Activated CD4-positive, alpha-beta T cell treated with anti-CD3 and anti-CD28 coated beads for 1 hour (primary cell): ENCODE data around the gene CD163.
"Not testable (repeated sequence)": the region's sequence is repeated elsewhere in the genome, so short reads cannot be mapped to it uniquely, and the experiment has no call there.

Experiments
- DNase-seq: peaks from one replicate; pipeline ENCODE4 v3.0.0-alpha.2; 2020

Gene CD163

DNA sequence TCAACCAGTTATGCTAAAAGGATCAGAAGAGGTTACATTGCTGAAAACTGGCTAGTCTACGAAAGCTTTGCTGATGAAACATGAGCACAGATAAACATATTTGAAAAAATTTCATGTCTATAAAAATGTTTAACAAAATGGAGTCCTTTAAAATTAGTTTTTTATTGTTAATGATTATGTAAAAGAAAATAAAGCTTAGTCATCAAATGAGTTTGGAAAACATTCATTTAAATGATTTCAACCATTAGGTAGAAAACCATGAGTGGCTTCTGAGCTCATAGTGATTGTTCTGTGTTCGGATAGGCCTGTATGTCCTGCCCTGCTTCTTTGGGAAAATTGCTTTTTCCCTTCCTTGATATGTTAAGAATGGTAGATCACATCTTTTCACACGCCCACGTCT, 59.0 kb downstream of the CD163 start:
- DNase-seq, result no peak

DNA sequence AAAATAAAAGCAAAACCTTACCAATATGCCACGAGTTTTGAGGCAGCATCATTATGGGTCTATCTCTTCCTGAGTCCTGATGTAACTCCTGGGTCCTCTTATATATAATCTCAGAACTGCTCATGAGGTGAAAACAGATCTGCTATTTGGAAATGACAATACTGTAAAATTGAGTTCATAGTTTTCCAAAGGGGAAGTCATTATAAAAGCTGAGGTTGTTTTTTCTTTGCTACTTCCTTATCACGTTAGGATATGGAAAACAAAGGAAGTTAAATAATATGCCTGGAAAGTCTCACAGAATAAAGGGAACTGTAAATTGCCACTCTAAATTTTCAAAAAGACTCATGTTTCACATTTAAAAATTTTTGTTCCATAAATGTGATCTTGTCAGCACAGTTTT, 59.5 kb downstream of the CD163 start, which contains the start of gene CD163L1:
TSS of gene CD163L1 (minus strand) at position 78 of the 400 bp plus-strand sequence. CDS start at position 52, 26 bp downstream.
- no peak for DNase-seq

DNA sequence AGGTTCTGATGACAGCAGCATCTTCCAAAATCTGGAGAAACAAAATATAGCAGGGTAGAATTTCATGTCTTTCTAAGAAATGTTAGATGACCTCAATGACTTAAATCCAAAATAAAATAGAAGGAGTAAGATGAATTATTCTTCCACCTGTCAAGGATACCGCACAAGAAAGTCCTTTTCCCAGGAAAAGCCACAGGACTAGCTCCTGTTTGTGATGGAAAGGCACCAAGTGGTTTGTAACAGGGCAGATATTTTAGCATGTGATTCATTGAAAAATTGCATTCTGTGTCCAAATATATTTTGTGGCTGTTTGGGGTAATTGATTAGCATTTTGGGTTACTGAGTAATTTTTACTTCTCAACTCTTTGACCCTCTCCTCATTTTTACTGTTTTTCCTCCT, 62.4 kb downstream of the CD163 start:
- no peak for DNase-seq

DNA sequence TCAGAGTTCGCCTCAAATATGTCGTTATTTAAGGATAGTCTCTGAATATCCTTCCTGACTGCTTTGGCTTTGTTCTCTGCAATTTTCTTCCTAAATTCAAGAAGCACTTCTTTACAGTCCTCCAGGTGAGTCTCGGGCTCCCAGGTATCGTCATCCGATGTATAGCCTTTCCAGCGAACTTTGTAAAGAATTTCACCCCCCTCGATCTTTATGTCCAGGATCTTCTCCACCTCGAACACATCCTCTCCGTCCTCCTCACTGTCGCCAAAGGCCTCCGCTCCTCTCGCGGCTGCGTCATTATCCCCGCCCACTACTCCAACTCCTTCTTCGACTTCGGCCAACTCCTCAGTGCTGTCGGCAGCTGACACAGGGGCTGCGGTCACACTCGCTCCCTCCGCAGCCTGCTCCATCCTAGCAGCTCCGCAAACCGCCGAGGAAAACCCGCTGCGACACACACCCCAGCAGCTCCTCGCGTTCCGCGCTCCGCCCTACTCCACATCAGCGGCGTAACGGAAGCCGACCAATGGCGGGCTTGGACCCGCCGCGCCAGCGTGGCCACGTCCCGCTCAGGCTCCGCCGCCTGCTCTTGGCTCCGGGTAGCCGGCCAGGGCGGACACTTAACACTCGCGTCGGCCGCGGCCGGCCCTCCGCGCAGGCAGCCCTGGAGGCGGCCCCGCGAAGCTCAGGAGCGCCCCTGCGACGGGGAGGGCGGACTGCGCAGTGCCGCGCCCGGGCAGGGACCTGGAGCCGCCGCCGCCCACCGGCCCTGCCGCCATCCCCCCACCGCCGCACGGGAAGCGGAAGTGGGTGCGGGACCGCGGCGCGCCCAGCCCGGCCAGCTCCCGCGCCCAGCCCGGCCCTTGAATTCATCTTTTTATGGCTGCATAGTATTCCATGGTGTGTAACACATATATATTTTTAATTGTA, 63.7 kb downstream of the CD163 start:
- no peak for DNase-seq

DNA sequence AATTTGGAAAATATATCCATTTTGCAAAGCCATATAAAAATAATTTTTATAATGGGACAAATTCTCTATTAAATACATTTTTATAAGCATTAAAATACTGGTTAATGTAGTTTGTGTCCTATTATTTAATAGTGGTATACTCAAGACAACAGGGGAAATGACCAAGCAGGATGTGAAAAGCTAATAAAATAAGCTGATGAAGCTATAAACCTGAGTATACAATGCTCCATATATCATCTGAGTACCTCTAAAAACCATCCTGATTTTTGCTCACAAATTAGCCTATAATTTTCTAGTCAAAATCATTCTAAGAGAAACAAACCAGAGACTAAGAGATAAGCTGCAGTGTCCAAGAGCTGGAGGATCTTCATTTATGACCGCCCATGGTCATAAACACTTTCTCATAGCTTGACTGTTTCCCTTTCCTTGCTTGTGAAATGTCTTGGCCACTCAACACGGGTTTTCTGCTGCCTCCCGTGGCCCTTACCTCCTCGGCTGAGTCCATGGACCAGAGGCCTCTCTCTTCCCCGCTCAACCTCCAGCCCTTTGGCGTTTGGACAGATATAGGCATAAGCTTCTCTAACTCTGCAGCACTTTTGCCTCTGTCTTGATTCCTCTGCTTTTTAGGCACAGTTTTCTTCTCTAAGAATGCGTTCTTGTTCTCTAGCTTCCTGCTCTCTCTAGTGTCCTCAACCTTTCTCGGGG, 65.1 kb downstream of the CD163 start:
- DNase-seq, result not testable (repeated sequence)

DNA sequence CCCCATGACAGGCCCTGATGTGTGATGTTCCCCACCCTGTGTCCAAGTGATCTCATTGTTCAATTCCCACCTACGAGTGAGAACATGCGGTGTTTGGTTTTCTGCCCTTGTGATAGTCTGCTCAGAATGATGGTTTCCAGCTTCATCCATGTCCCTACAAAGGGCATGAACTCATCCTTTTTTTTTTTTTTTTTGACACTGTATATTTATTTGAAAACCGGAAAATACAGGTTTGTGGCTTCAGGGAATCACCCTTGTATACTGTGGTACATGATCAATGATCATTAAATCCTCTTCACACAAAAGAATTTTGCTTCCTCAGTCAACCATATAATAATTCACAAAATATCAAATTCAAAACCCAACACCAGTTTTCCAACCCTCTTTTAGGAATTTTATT, 66.1 kb downstream of the CD163 start:
- not testable (repeated sequence) for DNase-seq

DNA sequence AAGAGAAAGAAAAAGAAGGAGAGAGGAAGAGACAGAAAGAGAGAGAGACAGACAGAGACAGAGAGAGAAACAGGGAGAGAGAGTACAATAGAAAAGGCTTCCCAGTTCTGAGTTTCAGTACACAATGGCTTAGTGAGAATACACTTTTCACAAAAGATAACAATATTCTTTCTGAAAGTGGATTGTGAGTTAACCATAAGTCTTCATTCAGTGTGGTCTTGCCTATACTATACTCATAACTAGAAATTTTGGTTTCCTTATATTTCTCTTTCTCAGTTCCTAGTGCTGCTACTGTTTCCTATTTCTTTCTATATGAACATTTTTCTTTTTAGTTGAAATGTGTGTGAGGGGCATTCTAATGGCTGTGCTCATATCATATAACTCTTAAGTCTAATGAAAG, 68.9 kb downstream of the CD163 start:
- DNase-seq, result no peak

DNA sequence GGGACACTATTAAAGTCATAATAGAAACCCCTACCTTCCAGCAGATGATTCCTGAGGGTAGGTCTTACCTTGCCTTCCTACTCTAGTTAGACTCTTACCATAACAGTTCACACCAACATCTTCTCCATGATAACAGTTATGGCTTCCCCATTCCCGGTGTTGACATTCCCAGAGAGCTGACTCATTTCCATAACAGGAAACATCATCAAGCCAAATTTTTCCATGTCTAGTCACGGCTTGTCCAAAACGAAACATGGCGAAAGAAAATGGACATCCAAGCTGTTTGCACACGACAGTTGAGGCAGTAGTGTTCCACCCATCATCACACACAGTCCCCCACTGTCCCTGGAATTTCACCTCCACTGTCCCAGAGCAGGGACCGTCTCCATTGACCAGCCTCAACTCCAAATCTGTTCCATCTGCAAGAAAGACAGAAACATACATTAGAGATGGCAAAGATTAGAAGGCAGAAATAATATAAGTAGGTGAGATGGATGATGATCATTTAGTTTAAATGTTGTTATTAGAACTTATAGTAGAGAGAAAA, 70.2 kb downstream of the CD163 start:
- DNase-seq, result no peak

DNA sequence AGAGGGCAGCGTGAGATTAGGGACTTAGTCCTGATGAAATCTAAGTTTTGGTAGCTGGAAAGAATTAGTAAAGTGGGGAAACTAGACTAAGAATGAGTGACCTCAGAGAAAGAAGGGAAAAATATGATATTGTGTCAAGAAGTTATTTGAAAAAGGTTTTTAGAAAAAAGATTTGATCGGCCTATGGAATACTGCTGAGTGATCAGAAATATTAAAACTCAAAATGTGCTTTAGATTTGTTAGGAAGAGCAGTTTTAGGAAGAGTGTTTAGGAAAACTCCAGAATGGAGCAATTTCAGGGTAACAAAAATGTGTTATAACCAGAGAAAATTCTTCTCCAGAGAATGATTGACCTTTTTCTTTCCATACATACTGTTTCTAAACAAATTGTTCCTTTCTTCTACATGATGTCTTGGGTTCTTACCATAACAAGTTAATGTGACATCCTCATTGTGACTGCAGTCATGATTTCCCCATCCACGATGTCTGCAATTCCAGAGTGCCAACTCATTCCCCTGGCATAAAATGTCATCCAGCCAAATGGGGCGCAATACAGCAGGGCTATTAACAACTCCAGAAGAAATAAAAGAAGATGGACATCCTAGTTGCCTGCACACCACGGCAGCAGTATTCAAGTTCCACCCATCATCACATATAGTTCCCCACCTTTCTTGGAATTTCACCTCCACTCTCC, 71.4 kb downstream of the CD163 start:
- DNase-seq, result no peak
